HCT116 (cell line): Measurements from ENCODE around the gene FASLG. TPM values are rescaled to one million over a fixed set of nuclear protein-coding genes. Genes with fewer than 3 reads are reported as not detected.

Experiments used
- ATAC-seq: fragments of 200-7000 bp; cut with Tn5 transposase; 2 replicates; pipeline ENCODE4 v1.9.1; 2020; ENCODE audit warnings: mild to moderate bottlenecking, moderate library complexity
- BruUV-seq: library from RNA; stranded (reverse); fragments of 400-500 nt; replicated peaks from 2 replicates; lab custom pipeline; 2021; lab: Mats Ljungman, UMichigan
- CTCF ChIA-PET: fragments of 300-600 bp; sonication (Branson Sonifier 250); formaldehyde crosslinking; loops from one replicate; lab custom pipeline; 2021; ENCODE audit warnings: antibody characterized with exemption; lab: Charles Lee
- POLR2A ChIA-PET: fragments of 300-600, 350-600 bp; sonication (Branson Sonifier 250); formaldehyde crosslinking; loops from one replicate; lab custom pipeline; 2021; ENCODE audit warnings: antibody characterized with exemption; lab: Charles Lee
- RAD21 ChIA-PET, 2 experiments: fragments of 300-600 bp; sonication (Branson Sonifier 250); formaldehyde crosslinking; loops; one replicate each; lab custom pipeline; 2023; ENCODE audit warnings: low total read pairs in 2 of 2; ENCODE audit not compliant: uncharacterized antibody in 2 of 2, unreplicated experiment in 2 of 2, low non-redundant PET in 1 of 2; lab: Charles Lee
- DNase-seq: peaks from one replicate; pipeline ENCODE4 v3.0.0-alpha.2; 2010; ENCODE audit warnings: low read depth, low spot score
- H2AFZ ChIP-seq: fragments of 200-600 bp; shearing (Covaris generic), sonication (generic); 2 replicates; pipeline ENCODE4 v1.6.1; 2017; ENCODE audit warnings: low read depth, mixed run types, mixed read lengths, antibody characterized with exemption, low read length; ENCODE audit not compliant: poor library complexity, severe bottlenecking
- H3K27ac ChIP-seq: 2 replicates; pipeline ENCODE4 v1.5.1; 2012; ENCODE audit warnings: low read depth, low read length
- H3K27me3 ChIP-seq: fragments of 200-600 bp; sonication (generic); 2 replicates; pipeline ENCODE4 v1.6.1; 2016; ENCODE audit warnings: mixed run types, low read length, mixed read lengths; ENCODE audit not compliant: insufficient read depth
- H3K36me3 ChIP-seq, 2 experiments: fragments of 200-500 bp in 1 of 2; fragments of 200-600 bp in 1 of 2; sonication (Bioruptor generic) in 1 of 2; sonication (generic) in 1 of 2; 2 replicates each; pipeline versions ENCODE4 v1.5.1 to v1.6.1; 2014 to 2016; ENCODE audit warnings: low read length in 2 of 2, inconsistent platforms in 1 of 2, mixed read lengths in 1 of 2, mixed run types in 1 of 2; ENCODE audit not compliant: insufficient read depth in 2 of 2, control insufficient read depth in 1 of 2
- H3K4me1 ChIP-seq, 2 experiments: fragments of 200-600 bp in 1 of 2; sonication (generic) in 1 of 2; 2 replicates each; pipeline versions ENCODE4 v1.5.1 to v1.6.1; 2012 to 2017; ENCODE audit warnings: low read length in 2 of 2, inconsistent platforms in 1 of 2, mild to moderate bottlenecking in 1 of 2, mixed read lengths in 1 of 2, mixed run types in 1 of 2, moderate library complexity in 1 of 2; ENCODE audit not compliant: insufficient read depth in 2 of 2, control insufficient read depth in 1 of 2
- H3K4me2 ChIP-seq: fragments of 200-600 bp; sonication (generic); 2 replicates; pipeline ENCODE4 v1.6.1; 2017; ENCODE audit warnings: mixed run types, low read length, mixed read lengths
- H3K4me3 ChIP-seq, 2 experiments: fragments of 200-600 bp in 1 of 2; sonication (generic) in 1 of 2; replicated peaks in 1 of 2; 2 replicates each; pipeline ENCODE4 v1.5.1; 2011 to 2016; ENCODE audit warnings: low read length in 2 of 2, control low read depth in 1 of 2, low read depth in 1 of 2, mild to moderate bottlenecking in 1 of 2, mixed read lengths in 1 of 2, mixed run types in 1 of 2
- H3K79me2 ChIP-seq: fragments of 200-600 bp; sonication (generic); 2 replicates; pipeline ENCODE4 v1.6.1; 2017; ENCODE audit warnings: mild to moderate bottlenecking, mixed run types, low read length, moderate library complexity, mixed read lengths; ENCODE audit not compliant: insufficient read depth
- H3K9ac ChIP-seq: fragments of 200-600 bp; sonication (generic); 2 replicates; pipeline ENCODE4 v1.6.1; 2016; ENCODE audit warnings: low read length, mixed read lengths
- H3K9me2 ChIP-seq: fragments of 200-600 bp; sonication (generic), shearing (Covaris generic); 2 replicates; pipeline ENCODE4 v1.6.1; 2017; ENCODE audit warnings: mixed run types, mild to moderate bottlenecking, moderate library complexity; ENCODE audit not compliant: insufficient read depth
- H3K9me3 ChIP-seq, 2 experiments: fragments of 200-500 bp in 1 of 2; fragments of 200-600 bp in 1 of 2; sonication (Bioruptor generic) in 1 of 2; sonication (generic) in 1 of 2; 2 replicates each; pipeline ENCODE4 v1.6.1; 2014 to 2017; ENCODE audit warnings: low read length in 2 of 2, mixed read lengths in 2 of 2, inconsistent platforms in 1 of 2, low read depth in 1 of 2, mild to moderate bottlenecking in 1 of 2, mixed run types in 1 of 2, moderate library complexity in 1 of 2; ENCODE audit not compliant: control insufficient read depth in 1 of 2, insufficient read depth in 1 of 2
- H4K20me1 ChIP-seq: fragments of 200-600 bp; sonication (generic), shearing (Covaris generic); 2 replicates; pipeline ENCODE4 v1.6.1; 2017; ENCODE audit warnings: mixed run types, mild to moderate bottlenecking, moderate library complexity; ENCODE audit not compliant: insufficient read depth
- ATF3 ChIP-seq: IDR thresholded peaks from 2 replicates; pipeline ENCODE4 v1.6.1; 2012
- CBX3 ChIP-seq: IDR thresholded peaks from 2 replicates; pipeline ENCODE4 v1.6.1; 2012; ENCODE audit warnings: low read depth
- CEBPB ChIP-seq: IDR thresholded peaks from 2 replicates; pipeline ENCODE4 v1.6.1; 2012; ENCODE audit warnings: low read depth
- CTCF ChIP-seq, 3 experiments: fragments of 200-600 bp in 1 of 3; sonication (generic) in 1 of 3; IDR thresholded peaks in 2 of 3; conservative IDR thresholded peaks in 1 of 3; 2 replicates each; pipeline ENCODE4 v1.5.1; 2012 to 2017; ENCODE audit warnings: low read depth in 2 of 3, low read length in 2 of 3, antibody characterized with exemption in 1 of 3, borderline replicate concordance in 1 of 3, control low read depth in 1 of 3, mild to moderate bottlenecking in 1 of 3, mixed read lengths in 1 of 3, mixed run types in 1 of 3, moderate library complexity in 1 of 3; ENCODE audit not compliant: insufficient read depth in 1 of 3
- EGR1 ChIP-seq: IDR thresholded peaks from 2 replicates; pipeline ENCODE4 v1.6.1; 2012; ENCODE audit warnings: low read depth
- ELF1 ChIP-seq: IDR thresholded peaks from 2 replicates; pipeline ENCODE4 v1.6.1; 2012; ENCODE audit warnings: low read depth, borderline replicate concordance
- EZH2 ChIP-seq: fragments of 200-600 bp; sonication (generic); IDR thresholded peaks from 2 replicates; pipeline ENCODE4 v1.6.1; 2017; ENCODE audit warnings: antibody characterized with exemption, mixed run types
- EZH2phosphoT487 ChIP-seq: fragments of 200-600 bp; IDR thresholded peaks from 2 replicates; pipeline ENCODE4 v1.6.1; 2018; ENCODE audit warnings: antibody characterized with exemption, borderline replicate concordance
- FOSL1 ChIP-seq: IDR thresholded peaks from 2 replicates; pipeline ENCODE4 v1.6.1; 2012; ENCODE audit warnings: low read depth
- JUND ChIP-seq: IDR thresholded peaks from 2 replicates; pipeline ENCODE4 v1.6.1; 2012
- POLR2A ChIP-seq: IDR thresholded peaks from 2 replicates; pipeline ENCODE4 v1.7.0; 2011; ENCODE audit warnings: borderline replicate concordance; ENCODE audit not compliant: insufficient read depth, insufficient read length; ENCODE audit errors: extremely low read depth
- RAD21 ChIP-seq: IDR thresholded peaks from 2 replicates; pipeline ENCODE4 v1.6.1; 2012; ENCODE audit warnings: low read depth, mild to moderate bottlenecking
- REST ChIP-seq: IDR thresholded peaks from 2 replicates; pipeline ENCODE4 v1.6.1; 2012; ENCODE audit warnings: low read depth
- SIN3A ChIP-seq: IDR thresholded peaks from 2 replicates; pipeline ENCODE4 v1.6.1; 2012; ENCODE audit warnings: low read depth
- SP1 ChIP-seq: IDR thresholded peaks from 2 replicates; pipeline ENCODE4 v1.6.1; 2012; ENCODE audit warnings: low read depth
- SRF ChIP-seq: IDR thresholded peaks from 2 replicates; pipeline ENCODE4 v1.6.1; 2012; ENCODE audit warnings: low read depth
- TCF7L2 ChIP-seq: IDR thresholded peaks from 2 replicates; pipeline ENCODE4 v1.7.0; 2011; ENCODE audit warnings: borderline replicate concordance, inconsistent platforms; ENCODE audit not compliant: insufficient read depth, insufficient read length; ENCODE audit errors: extremely low read depth
- YY1 ChIP-seq: IDR thresholded peaks from 2 replicates; pipeline ENCODE4 v1.6.1; 2011; ENCODE audit warnings: low read length, low read depth, moderate library complexity, mild to moderate bottlenecking; ENCODE audit not compliant: insufficient replicate concordance; ENCODE audit errors: extremely low read depth
- intact Hi-C: fragments of 100-400 bp; cut with micrococcal nuclease; formaldehyde crosslinking; loops from 2 replicates; pipeline ENCODE4 v1.10.0; 2022
- total RNA-seq: library from RNA; stranded (reverse); gene quantifications from one replicate; pipeline ENCODE4 v1.2.1, GENCODE V29; 2021; ENCODE audit not compliant: unreplicated experiment
- TF ChIP-seq, protein P1 (sequence below): IDR thresholded peaks from 2 replicates; pipeline ENCODE4 v1.6.1; 2012
- TF ChIP-seq, protein P2 (sequence below): IDR thresholded peaks from 2 replicates; pipeline ENCODE4 v1.6.1; 2011; ENCODE audit warnings: mild to moderate bottlenecking, low read length, moderate library complexity; ENCODE audit not compliant: insufficient replicate concordance; ENCODE audit errors: extremely low read depth

FASLG gene
- total RNA-seq, 1 experiment from 2014 or later, result not detected

DNA sequence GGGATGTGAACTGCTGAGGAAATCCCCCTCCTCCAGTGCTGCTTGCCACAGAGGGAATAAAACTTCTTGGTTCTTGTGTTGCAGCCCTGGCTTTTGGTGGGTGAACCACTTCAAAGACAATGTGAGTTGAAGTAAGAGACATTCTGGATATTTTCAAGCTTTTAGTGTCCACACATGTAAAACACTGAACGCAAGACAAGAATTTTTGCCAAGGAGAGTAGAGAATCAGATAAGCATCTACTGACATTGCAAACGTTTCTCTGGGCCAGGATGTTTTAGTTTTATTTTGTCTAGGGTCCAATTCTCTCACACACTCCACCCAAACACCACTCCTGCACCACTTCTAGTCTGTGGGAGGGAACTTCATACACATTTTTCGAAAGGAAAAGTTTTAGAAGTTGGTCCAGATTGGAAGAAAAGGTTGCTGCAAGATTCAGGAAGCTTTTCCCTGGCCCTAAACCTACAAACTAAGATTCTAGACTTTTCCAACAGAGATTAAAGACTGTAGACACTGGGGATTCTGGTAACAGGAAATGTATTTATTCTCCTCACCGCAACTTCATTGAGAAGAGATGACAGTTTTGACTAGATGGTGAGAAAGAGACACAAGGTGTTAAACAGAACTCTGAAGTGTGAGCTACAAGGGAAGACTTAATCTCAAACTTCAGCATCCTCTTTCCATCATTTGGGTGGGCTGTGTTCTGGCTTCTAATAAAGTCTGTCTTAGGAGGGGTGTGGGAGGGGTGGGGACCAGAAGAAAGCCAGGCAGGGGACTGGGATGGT, 16.1 kb downstream of the FASLG start:
- Histone ChIP-seq H3K4me2 (no peak overlapping the region), H2AFZ (no peak overlapping the region), H3K9me3 (no peaks in the 10 kb centered on the region), H3K4me1 (no peaks in the 10 kb centered on the region), H3K4me3 (no peak overlapping the region), H3K27ac (no peak overlapping the region)
- intact Hi-C loops, result no loop called here
- POLR2A ChIA-PET, result no interaction called here
- TF ChIP-seq YY1, result no peak
- no peak for TF ChIP-seq FOSL1
- TF ChIP-seq ATF3, result no peak
- no peak for TF ChIP-seq CTCF (IDR thresholded peaks at IDR 0.05 in 2 of 3, conservative IDR thresholded peaks at IDR 0.05 in 1 of 3; ENCODE audit: borderline replicate concordance in 1 of 3, insufficient read depth in 1 of 3, low read depth in 2 of 3, low read length in 2 of 3)
- no peak for TF ChIP-seq EZH2
- TF ChIP-seq CBX3, result no peak
- TF ChIP-seq, protein P1, sequence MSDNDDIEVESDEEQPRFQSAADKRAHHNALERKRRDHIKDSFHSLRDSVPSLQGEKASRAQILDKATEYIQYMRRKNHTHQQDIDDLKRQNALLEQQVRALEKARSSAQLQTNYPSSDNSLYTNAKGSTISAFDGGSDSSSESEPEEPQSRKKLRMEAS, result no peak
- TF ChIP-seq REST, result no peak
- TF ChIP-seq, protein P2, sequence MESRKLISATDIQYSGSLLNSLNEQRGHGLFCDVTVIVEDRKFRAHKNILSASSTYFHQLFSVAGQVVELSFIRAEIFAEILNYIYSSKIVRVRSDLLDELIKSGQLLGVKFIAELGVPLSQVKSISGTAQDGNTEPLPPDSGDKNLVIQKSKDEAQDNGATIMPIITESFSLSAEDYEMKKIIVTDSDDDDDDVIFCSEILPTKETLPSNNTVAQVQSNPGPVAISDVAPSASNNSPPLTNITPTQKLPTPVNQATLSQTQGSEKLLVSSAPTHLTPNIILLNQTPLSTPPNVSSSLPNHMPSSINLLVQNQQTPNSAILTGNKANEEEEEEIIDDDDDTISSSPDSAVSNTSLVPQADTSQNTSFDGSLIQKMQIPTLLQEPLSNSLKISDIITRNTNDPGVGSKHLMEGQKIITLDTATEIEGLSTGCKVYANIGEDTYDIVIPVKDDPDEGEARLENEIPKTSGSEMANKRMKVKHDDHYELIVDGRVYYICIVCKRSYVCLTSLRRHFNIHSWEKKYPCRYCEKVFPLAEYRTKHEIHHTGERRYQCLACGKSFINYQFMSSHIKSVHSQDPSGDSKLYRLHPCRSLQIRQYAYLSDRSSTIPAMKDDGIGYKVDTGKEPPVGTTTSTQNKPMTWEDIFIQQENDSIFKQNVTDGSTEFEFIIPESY, result no peak
- TF ChIP-seq EZH2phosphoT487, result no peak
- no peak for TF ChIP-seq JUND
- no peak for TF ChIP-seq RAD21
- TF ChIP-seq CEBPB, result no peak
- TF ChIP-seq EGR1, result no peak
- no peak for TF ChIP-seq SRF
- TF ChIP-seq POLR2A, result no peak
- no peak for TF ChIP-seq TCF7L2
- TF ChIP-seq SP1, result no peak
- no peak for TF ChIP-seq SIN3A
- TF ChIP-seq ELF1, result no peak
- TF ChIP-seq, all 23 proteins: peak for 0
- Histone ChIP-seq H3K9ac (no peak overlapping the region), H3K36me3 (no peaks in the 10 kb centered on the region), H4K20me1 (no peaks in the 10 kb centered on the region), H3K79me2 (no peaks in the 10 kb centered on the region), H3K27me3 (no peaks in the 10 kb centered on the region), H3K9me2 (no peaks in the 10 kb centered on the region)
- RAD21 ChIA-PET, result no interaction called here
- no TSS peak for BruUV-seq
- CTCF ChIA-PET, result no interaction called here
- ATAC-seq, result no peak
- no peak for DNase-seq
